HAP-1 (cell line): ENCODE measurements around the gene TNRC6C.

Experiments
- DNase-seq, 2 experiments: peaks; one replicate each; pipeline ENCODE4 v3.0.0-alpha.2; 2016 to 2020; ENCODE audit warnings: low spot score in 2 of 2
- H3K27me3 ChIP-seq: fragments of 250-450 bp; sonication (Bioruptor Pico); 2 replicates; pipeline ENCODE4 v1.5.1; 2020; ENCODE audit warnings: low read depth, mild to moderate bottlenecking, moderate library complexity
- H3K36me3 ChIP-seq: fragments of 250-450 bp; sonication (Bioruptor Pico); replicated peaks from 2 replicates; pipeline ENCODE4 v1.5.1; 2020; ENCODE audit warnings: mild to moderate bottlenecking
- H3K4me1 ChIP-seq: fragments of 250-450 bp; sonication (Bioruptor Pico); 2 replicates; pipeline ENCODE4 v1.5.1; 2020; ENCODE audit warnings: mild to moderate bottlenecking
- H3K4me3 ChIP-seq: fragments of 250-450 bp; sonication (Bioruptor Pico); 2 replicates; pipeline ENCODE4 v1.5.1; 2020; ENCODE audit warnings: mild to moderate bottlenecking, moderate library complexity
- H3K9me3 ChIP-seq: fragments of 250-450 bp; sonication (Bioruptor Pico); 2 replicates; pipeline ENCODE4 v1.5.1; 2020; ENCODE audit warnings: mild to moderate bottlenecking, moderate library complexity
- in situ Hi-C: fragments of 300-500 bp; cut with MboI; formaldehyde crosslinking; loops from 3 replicates; pipeline ENCODE4 v1.14.3; 2020; ENCODE audit warnings: low sequenced_read_pairs, inconsistent platforms, mixed read lengths

Gene TNRC6C

DNA sequence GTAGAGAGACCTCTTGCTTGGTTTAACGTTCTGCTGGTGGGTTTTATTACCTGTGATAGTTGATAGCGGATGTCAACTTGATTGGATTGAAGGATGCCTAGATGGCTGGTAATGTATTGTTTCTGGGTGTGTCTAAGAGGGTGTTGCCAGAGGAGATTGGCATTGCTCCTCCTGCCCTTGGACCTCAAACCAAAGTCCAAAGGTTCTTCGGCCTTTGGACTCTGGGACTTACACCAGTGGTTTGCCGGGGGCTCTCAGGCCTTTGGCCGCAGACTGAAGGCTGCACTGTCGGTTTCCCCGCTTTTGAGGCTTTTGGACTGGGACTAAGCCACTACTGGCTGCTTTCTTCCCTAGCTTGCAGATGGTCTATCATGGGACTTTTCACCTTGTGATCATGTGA lies 17.5 kb upstream of the TNRC6C start:
- Histone ChIP-seq H3K27me3 (peaks cover 7% of the 10 kb centered on the region; the same call in 1 of the 2 replicates), H3K9me3 (no peaks in the 10 kb centered on the region), H3K4me3 (no peak overlapping the region), H3K36me3 (no peaks in the 10 kb centered on the region), H3K4me1 (no peaks in the 10 kb centered on the region)
- no peak for DNase-seq
- in situ Hi-C loops, result no loop called here

DNA sequence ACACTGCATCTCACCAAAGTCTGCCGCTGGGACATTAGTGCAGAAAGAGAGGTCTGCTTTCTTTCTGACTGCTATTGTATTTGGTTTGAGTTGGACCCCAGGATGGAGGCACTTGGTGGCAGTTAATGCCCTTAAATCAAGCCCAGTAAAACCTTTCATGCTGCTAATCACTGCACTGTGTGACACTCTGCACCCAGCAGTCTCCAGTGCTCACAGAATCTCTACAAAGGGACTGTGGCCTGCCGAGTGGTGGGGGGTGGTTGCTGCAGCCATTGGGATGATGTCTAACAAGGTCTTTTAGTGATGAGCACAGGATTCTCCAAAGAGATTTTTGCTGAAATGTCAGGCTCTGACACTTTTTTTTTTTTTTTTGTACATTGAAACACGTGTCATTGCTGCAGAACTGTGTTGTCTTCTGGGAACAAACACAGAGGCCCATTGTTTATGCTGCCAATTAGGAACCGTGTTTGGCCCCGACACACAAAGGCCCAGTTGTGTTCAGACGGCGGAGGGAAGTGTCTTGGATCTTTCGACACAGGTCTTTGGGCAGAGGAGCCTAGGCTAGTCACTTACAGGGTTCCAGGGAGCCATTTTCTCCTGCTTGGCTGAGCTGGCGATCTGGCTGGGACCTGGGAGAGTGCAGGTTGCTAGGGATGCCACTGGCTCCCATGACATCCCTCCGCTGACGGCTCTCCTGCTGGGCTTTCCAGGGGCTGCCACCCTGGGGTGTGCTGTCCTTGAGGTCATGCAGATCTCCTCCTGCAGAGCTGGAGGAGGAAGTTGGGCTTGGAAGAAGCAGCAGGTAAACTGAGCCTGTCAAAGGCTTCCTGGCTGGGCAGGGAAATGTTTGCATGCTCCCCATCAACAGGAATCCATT lies 16.2 kb upstream of the TNRC6C start:
- in situ Hi-C loops, result no loop called here
- Histone ChIP-seq H3K36me3 (no peaks in the 10 kb centered on the region), H3K4me3 (no peak overlapping the region), H3K27me3 (peaks cover 7% of the 10 kb centered on the region; the same call in 1 of the 2 replicates), H3K4me1 (no peaks in the 10 kb centered on the region), H3K9me3 (no peaks in the 10 kb centered on the region)
- DNase-seq, result no peak

DNA sequence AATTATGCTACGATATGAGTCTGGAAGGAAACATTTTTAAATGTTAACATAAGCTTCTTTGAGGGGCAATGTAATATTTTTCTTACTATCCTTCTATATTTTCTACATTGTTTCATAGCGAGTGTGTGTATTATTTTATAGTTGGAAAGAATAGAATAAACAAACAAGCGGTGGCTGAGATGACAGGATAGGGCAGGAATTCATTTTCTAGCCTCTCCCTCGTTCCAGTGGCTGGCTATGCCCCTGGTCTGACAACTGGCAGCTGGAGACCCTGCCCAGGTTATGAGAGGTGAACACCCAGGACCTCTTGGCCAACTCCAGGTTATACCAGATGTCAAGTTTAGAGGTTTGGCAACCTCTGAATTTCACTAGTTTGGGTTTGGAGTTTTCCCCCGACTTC lies 14.5 kb upstream of the TNRC6C start:
- DNase-seq, result no peak
- Histone ChIP-seq H3K4me1 (no peaks in the 10 kb centered on the region), H3K36me3 (no peaks in the 10 kb centered on the region), H3K27me3 (peaks cover 7% of the 10 kb centered on the region; the same call in 1 of the 2 replicates), H3K9me3 (no peaks in the 10 kb centered on the region), H3K4me3 (no peak overlapping the region)
- in situ Hi-C loops, result no loop called here

DNA sequence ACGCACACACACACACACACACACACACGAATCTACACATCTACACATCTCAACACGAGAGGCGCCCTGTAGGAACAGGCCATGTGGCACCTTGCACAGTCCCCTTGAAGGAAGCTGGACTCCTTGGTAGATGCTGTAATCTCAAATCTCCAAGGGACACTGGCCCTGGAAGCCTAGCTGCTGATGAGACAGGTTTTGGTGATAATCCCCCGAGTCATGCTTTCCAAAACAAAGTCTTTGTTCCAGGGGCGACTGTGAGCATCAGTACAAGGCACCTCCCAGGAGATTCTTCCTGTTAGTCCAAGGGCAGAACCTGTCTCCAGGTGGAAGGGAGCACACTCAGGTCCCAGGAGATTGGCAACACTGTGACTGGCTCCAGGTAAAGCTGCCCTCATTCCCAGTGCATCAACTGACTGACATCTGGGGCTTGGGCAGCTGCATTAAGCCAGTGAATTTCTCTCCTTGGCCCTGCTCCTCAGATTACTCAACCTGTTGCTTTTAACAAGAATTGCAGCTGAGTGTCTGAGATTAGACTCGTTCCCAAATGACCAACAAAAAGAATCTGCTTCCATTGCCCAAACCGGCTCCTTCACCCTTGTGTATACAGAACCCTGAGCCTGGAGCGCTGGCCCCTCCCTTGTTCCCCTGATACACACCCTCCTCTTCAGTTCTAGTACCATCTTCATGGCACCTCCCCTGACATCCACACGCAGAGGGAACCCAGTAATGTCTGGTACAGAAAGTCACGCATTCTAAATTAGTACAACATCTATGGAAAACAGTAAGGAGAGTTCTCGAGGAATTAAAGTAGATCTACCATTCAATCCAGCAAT lies 13.9 kb upstream of the TNRC6C start:
- no peak for DNase-seq
- H3K27me3 ChIP-seq, result peaks cover 10% of the 10 kb centered on the region
- H3K4me3 ChIP-seq, result no peak overlapping the region
- H3K9me3 ChIP-seq, result no peaks in the 10 kb centered on the region
- in situ Hi-C loops, result no loop called here
- H3K36me3 ChIP-seq, result no peaks in the 10 kb centered on the region
- H3K4me1 ChIP-seq, result no peaks in the 10 kb centered on the region

DNA sequence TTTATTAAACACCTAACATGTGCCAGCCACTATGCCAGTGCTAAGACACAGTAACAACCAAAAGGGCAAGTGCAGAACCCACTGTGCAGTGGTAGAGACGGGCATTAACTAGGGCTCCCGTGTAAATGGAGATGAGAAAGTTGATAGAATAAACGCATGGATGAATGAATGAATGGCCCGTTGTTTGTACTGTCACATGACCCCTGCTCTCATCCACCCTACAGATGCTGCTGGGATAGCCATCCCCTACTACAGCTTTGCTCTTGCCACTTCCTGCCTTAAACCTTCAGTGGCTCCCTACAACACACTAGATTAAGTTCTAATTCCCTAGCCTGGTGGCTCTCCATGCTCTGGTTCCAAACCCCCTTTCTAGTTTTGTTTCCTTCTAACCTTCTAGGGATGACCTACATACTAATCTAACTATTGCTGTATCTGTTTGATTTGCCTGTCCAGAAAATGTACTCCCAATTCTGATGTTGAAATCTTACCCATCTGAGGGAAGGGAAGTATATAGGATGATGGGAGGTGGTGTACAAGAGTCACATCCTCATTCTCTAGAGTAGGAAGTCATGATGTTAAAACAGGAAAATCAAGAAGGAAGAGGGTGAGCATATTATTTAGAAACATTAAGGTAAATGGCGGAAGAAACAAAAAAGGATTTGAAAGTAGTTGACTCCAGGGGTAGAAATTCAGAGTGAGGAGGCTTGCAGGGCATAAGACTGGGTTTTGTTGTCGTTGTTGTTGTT lies 11.4 kb upstream of the TNRC6C start:
- Histone ChIP-seq H3K4me1 (no peaks in the 10 kb centered on the region), H3K27me3 (peaks cover 24% of the 10 kb centered on the region), H3K4me3 (no peak overlapping the region), H3K36me3 (no peaks in the 10 kb centered on the region), H3K9me3 (no peaks in the 10 kb centered on the region)
- DNase-seq, result no peak
- in situ Hi-C loops, result no loop called here

DNA sequence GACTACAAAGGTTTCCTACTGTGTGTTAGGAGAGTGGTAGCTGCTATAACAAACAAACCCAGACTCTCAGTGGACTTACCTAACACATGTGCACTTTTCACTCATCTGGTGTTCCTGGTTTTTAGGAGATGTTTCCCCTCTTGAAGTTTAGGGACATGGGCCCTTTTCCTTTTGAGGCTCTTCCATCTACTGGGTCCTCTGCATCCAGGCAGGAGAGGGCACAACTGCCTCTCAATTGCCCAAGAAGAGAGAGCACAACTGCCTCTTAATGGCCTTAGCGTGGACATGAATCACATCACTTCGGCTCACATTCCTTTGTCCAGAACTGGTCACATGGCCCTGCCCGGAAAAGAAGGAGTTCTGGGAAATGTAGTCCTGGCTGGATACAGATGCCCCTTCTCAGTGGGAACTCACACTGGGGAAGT lies 9.8 kb upstream of the TNRC6C start:
- in situ Hi-C loops, result no loop called here
- no peaks in the 10 kb centered on the region for H3K9me3 ChIP-seq
- H3K4me3 ChIP-seq, result no peak overlapping the region
- peak; percentile 32 to 40 for DNase-seq
- no peaks in the 10 kb centered on the region for H3K4me1 ChIP-seq
- peaks cover 38% of the 10 kb centered on the region for H3K27me3 ChIP-seq
- H3K36me3 ChIP-seq, result no peaks in the 10 kb centered on the region

DNA sequence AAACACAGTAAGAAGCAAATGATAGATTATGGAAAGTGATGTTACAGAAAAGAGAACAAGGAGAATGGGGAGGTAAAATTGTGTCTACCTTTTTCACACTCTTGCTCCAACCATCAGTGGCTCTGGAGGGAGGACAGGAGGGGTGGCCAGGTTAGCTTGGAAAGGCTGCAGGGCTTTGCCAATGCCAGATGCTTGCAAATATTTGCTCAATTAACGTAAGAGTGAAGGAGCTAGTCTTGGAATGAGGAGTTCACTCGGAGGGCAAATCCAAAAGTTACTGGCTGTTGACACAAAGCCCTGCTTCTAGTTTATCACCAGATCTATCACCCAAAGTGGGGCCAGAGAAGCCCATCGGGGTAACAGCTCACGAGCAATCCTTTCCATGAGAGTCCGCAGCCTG lies 7.4 kb upstream of the TNRC6C start:
- in situ Hi-C loops, result no loop called here
- Histone ChIP-seq H3K36me3 (no peaks in the 10 kb centered on the region), H3K4me1 (no peaks in the 10 kb centered on the region), H3K4me3 (no peak overlapping the region), H3K9me3 (no peaks in the 10 kb centered on the region), H3K27me3 (peaks cover 42% of the 10 kb centered on the region)
- no peak for DNase-seq

DNA sequence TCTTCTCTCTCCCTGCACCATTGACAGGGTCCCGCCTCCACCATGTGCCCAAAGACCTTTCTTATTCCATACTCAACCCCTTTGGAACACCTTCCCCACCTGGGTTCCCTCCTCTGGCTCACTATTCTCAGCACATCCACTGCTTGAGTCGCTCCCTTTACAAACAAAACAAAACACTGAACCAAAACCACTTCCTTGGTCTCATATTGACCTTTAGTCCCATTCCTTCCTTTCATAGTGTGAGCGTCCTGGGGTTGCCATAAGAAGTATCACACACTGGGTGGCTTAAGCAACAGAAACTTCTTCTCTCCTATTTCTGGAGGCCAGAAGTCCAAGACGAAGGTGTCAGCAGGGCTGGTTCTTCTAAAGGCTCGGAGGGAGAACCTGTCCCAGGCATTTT lies 6.1 kb upstream of the TNRC6C start:
- in situ Hi-C loops, result no loop called here
- peaks cover 53% of the 10 kb centered on the region for H3K27me3 ChIP-seq

DNA sequence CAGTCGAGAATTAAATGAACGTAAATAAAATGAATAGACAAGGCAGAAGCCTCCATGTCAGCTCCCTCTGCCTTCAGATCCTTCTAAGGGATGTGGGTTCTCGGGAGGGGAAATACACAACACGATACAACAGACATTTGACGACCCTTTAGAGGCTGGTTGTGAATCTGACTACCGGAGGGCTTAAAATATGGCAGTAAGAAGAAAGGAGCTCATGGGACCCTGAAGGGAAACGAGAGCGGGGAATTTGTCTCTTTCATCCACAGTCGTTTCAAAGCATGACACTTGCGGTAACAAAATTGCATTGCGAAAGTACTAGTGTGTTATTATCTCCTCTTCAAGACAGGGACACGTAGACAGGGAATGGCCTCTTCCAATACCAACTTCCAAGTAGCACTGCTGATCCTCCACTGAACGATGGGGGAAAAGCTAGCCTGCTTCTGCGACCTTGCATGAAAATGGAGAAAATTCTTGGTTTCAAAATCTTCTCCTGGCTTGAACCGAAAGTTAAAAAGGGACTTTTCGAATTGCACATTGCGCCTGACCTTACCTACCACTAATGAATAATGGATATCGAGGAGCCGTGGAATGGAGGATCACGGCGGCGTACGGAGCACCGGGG lies 1.2 kb upstream of the TNRC6C start:
- Histone ChIP-seq H3K27me3 (peaks cover 28% of the 10 kb centered on the region), H3K36me3 (no peaks in the 10 kb centered on the region), H3K4me1 (peaks cover 11% of the 10 kb centered on the region), H3K9me3 (no peaks in the 10 kb centered on the region), H3K4me3 (peak overlapping the region; percentile 50)
- no peak for DNase-seq
- in situ Hi-C loops, result no loop called here

More for the DNA sequence above, 6.1 kb upstream of the TNRC6C start:
- Histone ChIP-seq H3K36me3 (no peaks in the 10 kb centered on the region), H3K9me3 (no peaks in the 10 kb centered on the region), H3K4me3 (no peak overlapping the region), H3K4me1 (peaks cover 1% of the 10 kb centered on the region; the same call in 1 of the 2 replicates)
- DNase-seq, result no peak

DNA sequence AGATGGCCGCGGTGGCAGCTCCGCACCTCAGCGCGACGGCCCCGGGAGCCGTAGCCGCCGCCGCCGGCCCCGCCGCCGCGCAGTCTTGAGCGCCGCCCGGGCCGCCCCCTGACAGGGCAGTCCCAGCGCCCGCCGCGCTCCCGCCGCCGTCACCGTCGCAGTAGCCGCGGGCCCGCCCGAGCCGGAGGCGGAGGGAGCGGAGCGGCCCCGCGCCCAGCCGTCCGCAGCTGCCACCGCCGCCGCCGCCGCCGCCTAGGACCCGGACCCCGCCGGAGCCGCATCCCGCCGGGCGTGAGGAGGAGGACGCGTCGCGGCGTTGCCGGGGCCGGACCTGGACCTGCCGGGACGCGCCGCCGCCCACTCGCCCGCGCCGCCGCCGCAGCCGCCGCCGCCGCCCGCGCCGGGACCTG lies 218 bp downstream of the TNRC6C start:
- DNase-seq, result no peak
- H3K4me3 ChIP-seq, result peak overlapping the region; percentile 50
- no peaks in the 10 kb centered on the region for H3K36me3 ChIP-seq
- in situ Hi-C loops, result no loop called here
- H3K27me3 ChIP-seq, result peaks cover 16% of the 10 kb centered on the region
- H3K4me1 ChIP-seq, result peaks cover 22% of the 10 kb centered on the region
- no peaks in the 10 kb centered on the region for H3K9me3 ChIP-seq

DNA sequence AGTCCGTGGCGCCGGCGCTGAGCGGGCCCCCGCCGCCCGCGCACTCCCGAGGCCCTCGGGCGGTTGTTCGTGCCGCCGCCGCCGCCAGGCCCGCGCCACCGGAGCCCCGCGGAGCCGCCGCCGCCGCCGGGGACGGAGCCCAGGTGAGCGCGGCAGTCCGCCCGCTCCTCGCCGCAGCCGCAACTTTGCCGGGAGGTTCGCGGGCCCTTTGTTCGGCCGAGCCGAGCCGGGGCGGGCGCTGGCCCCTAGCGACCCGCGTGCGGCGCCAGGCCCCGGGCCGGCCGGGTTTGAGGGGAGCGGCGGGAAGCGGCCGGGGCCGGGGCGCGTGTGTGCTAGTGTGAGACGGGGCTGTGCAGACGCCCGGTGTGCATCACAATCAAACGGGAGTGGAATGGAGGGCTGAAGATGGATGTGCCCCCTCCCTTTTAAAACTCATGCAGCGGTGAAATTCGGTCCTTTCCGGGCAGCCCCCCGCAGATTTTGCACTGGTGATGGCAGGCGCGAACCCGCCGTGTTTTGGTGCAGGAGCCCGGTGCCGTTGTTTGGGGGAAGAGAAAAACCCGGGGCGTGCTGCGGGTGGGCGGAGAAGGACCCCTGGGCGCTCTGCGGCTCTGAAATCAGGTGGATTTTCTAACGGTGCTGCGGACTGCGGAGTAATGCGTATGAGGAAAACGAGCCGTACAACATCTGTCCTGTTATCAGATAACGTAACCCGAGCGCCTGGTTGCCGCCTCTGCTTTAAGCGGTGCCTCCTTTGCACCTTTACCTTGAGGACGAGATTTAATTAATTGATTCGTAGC lies 823 bp downstream of the TNRC6C start:
- H3K36me3 ChIP-seq, result no peaks in the 10 kb centered on the region
- H3K27me3 ChIP-seq, result peaks cover 15% of the 10 kb centered on the region
- H3K4me3 ChIP-seq, result peak overlapping the region; percentile 57
- in situ Hi-C loops, result no loop called here
- peaks cover 23% of the 10 kb centered on the region for H3K4me1 ChIP-seq
- DNase-seq, result peak; percentile 9 to 36
- no peaks in the 10 kb centered on the region for H3K9me3 ChIP-seq

DNA sequence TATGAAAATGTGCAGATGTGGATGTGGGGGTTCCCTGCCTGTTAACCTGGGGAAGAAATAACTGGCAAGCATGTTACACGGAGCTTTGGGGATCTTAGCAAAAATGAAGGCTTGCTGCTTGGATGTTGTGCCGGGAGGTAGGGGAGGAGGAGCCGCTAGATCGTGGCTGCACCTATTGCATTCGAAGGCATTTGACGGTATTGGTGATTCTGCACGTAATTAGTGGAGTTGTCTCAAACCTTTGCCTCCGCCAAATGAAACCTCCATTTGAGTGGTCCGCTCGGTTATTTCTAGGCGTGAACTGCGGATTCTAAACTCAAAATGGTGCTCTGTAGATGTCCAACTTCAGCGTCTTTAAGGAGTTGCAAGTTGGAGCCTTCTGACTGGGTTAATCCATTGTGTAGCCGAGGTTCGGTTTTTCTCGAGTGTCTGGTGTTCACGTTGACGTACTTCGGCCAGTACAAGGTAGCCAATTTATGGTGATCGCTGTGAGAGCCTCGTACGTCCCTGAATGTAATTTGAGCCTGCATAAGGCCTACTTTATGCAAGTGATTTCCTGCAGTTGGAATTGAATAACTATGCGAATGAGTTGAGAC lies 1.5 kb downstream of the TNRC6C start:
- Histone ChIP-seq H3K4me1 (peaks cover 23% of the 10 kb centered on the region), H3K9me3 (no peaks in the 10 kb centered on the region), H3K4me3 (peak overlapping the region; percentile 57), H3K36me3 (no peaks in the 10 kb centered on the region), H3K27me3 (peaks cover 13% of the 10 kb centered on the region)
- in situ Hi-C loops, result no loop called here
- peak; percentile 44 to 68 for DNase-seq
